Dendritic cell treated with granulocyte-macrophage colony-stimulating factor and Interleukin-4, amounts not matched to agents 40 ng/mL and 50 ng/mL, for 4 days (primary cell): ENCODE measurements around the gene SNAPC2.

Source experiments
- H3K27ac Mint-ChIP-seq: one replicate; pipeline ENCODE4 v1.8.0; 2022; ENCODE audit warnings: mild to moderate bottlenecking, mixed read lengths
- H3K27me3 Mint-ChIP-seq: one replicate; pipeline ENCODE4 v1.8.0; 2022; ENCODE audit warnings: mild to moderate bottlenecking, mixed read lengths
- H3K36me3 Mint-ChIP-seq: one replicate; pipeline ENCODE4 v1.8.0; 2022; ENCODE audit warnings: low read depth, mixed read lengths
- H3K4me1 Mint-ChIP-seq: one replicate; pipeline ENCODE4 v1.8.0; 2022; ENCODE audit warnings: low read depth, mixed read lengths
- H3K4me3 Mint-ChIP-seq: one replicate; pipeline ENCODE4 v1.8.0; 2022; ENCODE audit warnings: mild to moderate bottlenecking, moderate library complexity, mixed read lengths
- H3K9me3 Mint-ChIP-seq: one replicate; pipeline ENCODE4 v1.8.0; 2022; ENCODE audit warnings: mixed read lengths
- intact Hi-C: fragments of 100-400 bp; cut with micrococcal nuclease; formaldehyde crosslinking; loops from one replicate; pipeline ENCODE4 v1.15.0; 2022

Gene SNAPC2

DNA sequence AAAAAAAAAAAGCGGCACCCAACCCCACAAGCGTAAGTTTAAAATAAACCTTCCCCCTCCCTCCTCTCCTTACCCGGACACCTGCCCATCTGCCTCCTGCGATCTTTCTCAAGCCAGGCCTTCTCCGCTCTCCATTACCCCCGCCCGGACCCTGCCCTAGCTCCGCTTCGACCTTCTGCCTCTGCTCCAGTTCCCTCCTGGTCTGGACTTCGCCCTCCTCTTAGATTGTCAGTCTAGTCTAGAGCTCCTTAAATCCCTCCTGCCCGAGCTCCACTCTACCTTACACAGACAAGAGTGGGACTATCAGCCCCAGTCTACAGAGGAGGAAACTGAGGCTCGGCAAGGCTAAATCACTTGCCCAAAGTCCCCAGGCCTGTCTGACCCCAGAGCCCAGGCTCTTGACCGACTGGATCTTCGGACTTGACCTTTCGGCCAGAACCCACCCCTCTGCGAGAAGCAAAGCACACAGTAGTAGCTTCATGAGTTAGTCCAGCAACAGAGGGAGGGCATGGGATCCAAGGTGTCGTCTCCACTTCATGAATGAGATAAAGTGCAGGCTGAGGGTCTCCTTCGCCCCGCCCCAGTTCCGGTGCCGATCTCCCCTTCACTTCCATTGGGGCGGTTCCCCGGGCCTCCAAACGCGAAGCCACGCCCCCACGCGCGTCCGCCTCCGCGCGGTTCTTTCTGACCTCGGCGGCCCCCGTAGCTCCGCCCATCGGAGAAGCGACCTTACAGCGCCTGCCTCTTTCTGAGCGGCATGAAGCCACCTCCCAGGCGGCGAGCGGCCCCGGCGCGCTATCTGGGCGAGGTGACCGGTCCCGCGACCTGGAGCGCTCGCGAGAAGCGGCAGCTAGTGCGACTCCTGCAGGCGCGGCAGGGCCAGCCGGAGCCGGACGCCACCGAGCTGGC, at the start of gene SNAPC2:
TSS of gene SNAPC2 (plus strand) at position 729 of the 909 bp plus-strand sequence. CDS start at position 758, 29 bp downstream.
- Mint-ChIP-seq H3K27ac (peak within 1 kb of the TSS; percentile 94), H3K4me1 (peaks cover 82% of the 10 kb centered on the region), H3K9me3 (no peaks in the 10 kb centered on the region), H3K27me3 (peaks cover 66% of the 10 kb centered on the region), H3K4me3 (peak within 1 kb of the TSS; percentile 87), H3K36me3 (peaks cover 30% of the 10 kb centered on the region)
- intact Hi-C loops: loop anchor here (2.0 to 10.0 kb wide), 2 partner anchors 17 to 235 kb away; partner anchors contain the start of genes MAP2K7 and TRAPPC5

DNA sequence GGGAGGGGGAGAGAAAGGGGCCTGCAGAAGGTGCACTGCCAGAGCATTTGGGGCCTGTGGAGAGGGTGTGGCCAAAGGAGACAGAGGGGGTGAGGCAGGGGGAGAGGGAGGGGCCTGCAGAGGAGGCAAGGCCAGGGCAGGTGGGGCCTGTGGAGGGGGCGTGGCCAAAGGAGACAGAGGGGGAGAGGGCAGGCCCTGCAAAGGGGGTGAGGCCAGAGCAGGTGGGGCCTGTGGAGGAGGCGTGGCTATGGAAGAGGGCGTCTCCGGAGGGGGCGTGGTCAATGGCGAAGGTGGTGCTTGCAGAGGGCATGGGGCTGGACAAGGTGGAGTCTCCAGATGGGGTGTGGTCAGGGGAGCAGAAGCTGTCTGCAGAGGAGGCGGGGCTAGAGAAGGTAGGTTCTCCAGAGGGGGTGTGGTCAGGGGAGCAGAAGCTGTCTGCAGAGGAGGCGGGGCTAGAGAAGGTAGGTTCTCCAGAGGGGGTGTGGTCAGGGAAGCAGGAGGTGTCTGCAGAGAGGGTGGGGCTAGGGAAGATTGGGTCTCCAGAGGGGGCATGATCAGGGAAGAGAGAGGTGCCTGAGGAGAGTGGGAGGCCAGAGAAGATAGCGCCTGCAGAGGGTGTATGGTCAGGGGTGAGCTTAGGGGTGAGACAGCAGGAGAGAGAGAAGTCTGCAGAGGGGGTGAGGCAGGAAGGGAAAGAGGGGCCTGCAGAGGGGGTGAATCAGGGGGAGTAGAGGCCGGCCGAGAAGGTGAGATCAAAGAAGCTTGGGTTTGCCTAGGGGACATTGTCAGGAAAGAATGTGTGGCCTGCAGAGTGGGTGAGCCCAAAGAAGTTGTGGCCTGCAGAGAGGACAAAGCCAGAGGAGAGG, 49.3 kb upstream of the SNAPC2 start:
- intact Hi-C loops: no loop called here
- peak overlapping the region; percentile 61 for H3K4me3 Mint-ChIP-seq
- H3K36me3 Mint-ChIP-seq: no peaks in the 10 kb centered on the region
- peaks cover 48% of the 10 kb centered on the region for H3K4me1 Mint-ChIP-seq
- H3K9me3 Mint-ChIP-seq: no peaks in the 10 kb centered on the region
- H3K27me3 Mint-ChIP-seq: peaks cover 75% of the 10 kb centered on the region
- H3K27ac Mint-ChIP-seq: peak overlapping the region; percentile 78

DNA sequence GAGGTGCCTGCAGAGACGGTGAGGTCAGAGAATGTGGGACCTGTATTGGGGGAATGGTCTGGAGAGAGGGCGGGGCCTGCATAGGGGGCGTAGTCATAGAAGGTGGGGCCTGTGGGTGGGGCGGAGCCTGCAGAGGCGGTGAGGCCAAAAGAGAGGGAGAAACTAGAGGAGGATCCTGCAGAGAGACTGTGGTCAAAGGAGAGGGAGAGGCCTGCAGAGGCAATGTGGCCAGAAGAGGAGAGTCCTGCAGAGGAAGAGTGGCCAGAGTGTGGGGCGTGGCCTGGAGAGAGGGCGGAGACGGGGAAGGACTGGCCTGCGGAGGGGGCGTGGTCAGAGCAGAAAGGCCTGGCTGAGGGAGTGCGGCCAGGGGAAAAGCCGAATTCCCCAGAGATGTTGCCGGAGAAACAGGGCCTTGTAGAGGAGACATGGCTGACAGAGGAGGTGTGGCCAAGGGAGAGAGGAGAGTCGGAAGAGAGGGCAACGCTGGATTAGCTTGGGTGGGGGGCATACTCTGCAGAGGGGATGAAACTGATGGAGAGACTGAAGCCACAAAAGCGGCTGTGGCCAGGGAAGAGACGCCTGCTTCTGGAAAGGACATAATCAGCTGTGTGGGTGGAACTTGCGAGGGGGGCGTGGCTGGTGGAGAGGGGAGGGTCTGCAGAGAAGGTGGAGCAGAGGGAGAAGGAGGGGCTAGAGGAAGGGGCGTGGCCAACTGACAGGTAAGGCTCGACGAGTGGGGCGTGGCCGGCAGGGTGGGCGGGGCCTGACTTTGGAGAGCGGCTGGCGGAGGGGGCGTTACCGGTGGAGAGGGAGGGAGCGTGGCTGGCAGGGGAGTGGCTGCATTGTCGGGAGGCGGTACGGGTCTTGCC, 48.5 kb upstream of the SNAPC2 start:
- Mint-ChIP-seq H3K36me3 (no peaks in the 10 kb centered on the region), H3K4me3 (peak overlapping the region; percentile 61), H3K27ac (peak overlapping the region; percentile 78), H3K4me1 (peaks cover 48% of the 10 kb centered on the region), H3K27me3 (peaks cover 75% of the 10 kb centered on the region), H3K9me3 (no peaks in the 10 kb centered on the region)
- intact Hi-C loops: no loop called here

- Mint-ChIP-seq H3K9me3 (no peaks in the 10 kb centered on the region), H3K27me3 (peaks cover 74% of the 10 kb centered on the region), H3K4me1 (peaks cover 48% of the 10 kb centered on the region), H3K36me3 (no peaks in the 10 kb centered on the region), H3K4me3 (peak overlapping the region; percentile 61), H3K27ac (peak overlapping the region; percentile 78)
- intact Hi-C loops: no loop called here
Measured at GRCh38 chr19:7872306-7873204, 47.6 kb upstream of the SNAPC2 start.

GRCh38 chr19:7873304-7874075, 46.6 kb upstream of the SNAPC2 start:
- Mint-ChIP-seq H3K27ac (no peak overlapping the region), H3K36me3 (no peaks in the 10 kb centered on the region), H3K27me3 (peaks cover 65% of the 10 kb centered on the region), H3K4me3 (peak overlapping the region; percentile 9), H3K9me3 (no peaks in the 10 kb centered on the region), H3K4me1 (peaks cover 45% of the 10 kb centered on the region)
- intact Hi-C loops: no loop called here

- peak within 1 kb of the TSS; percentile 46 for H3K4me3 Mint-ChIP-seq
- no peaks in the 10 kb centered on the region for H3K36me3 Mint-ChIP-seq
- no peak within 1 kb of the TSS for H3K27ac Mint-ChIP-seq
- H3K4me1 Mint-ChIP-seq: peaks cover 39% of the 10 kb centered on the region
- H3K27me3 Mint-ChIP-seq: peaks cover 60% of the 10 kb centered on the region
- intact Hi-C loops: no loop called here
- no peaks in the 10 kb centered on the region for H3K9me3 Mint-ChIP-seq
Measured at GRCh38 chr19:7874076-7874896, 45.9 kb upstream of the SNAPC2 start, which contains the start of gene PRR36. TSS of gene PRR36 (minus strand) at chr19:7874390. CDS start at chr19:7873689, 701 bp downstream.

- H3K27me3 Mint-ChIP-seq: peaks cover 59% of the 10 kb centered on the region
- no peaks in the 10 kb centered on the region for H3K9me3 Mint-ChIP-seq
- H3K4me3 Mint-ChIP-seq: no peak overlapping the region
- H3K4me1 Mint-ChIP-seq: peaks cover 37% of the 10 kb centered on the region
- intact Hi-C loops: no loop called here
- H3K36me3 Mint-ChIP-seq: no peaks in the 10 kb centered on the region
- no peak overlapping the region for H3K27ac Mint-ChIP-seq
Measured at GRCh38 chr19:7874897-7875273, 45.3 kb upstream of the SNAPC2 start.

- H3K36me3 Mint-ChIP-seq: no peaks in the 10 kb centered on the region
- H3K27me3 Mint-ChIP-seq: peaks cover 54% of the 10 kb centered on the region
- peaks cover 15% of the 10 kb centered on the region for H3K4me1 Mint-ChIP-seq
- no peak overlapping the region for H3K4me3 Mint-ChIP-seq
- H3K9me3 Mint-ChIP-seq: no peaks in the 10 kb centered on the region
- H3K27ac Mint-ChIP-seq: no peak overlapping the region
- intact Hi-C loops: no loop called here
Measured at GRCh38 chr19:7877249-7877836, 42.8 kb upstream of the SNAPC2 start.

- Mint-ChIP-seq H3K27ac (no peak overlapping the region), H3K4me1 (peaks cover 12% of the 10 kb centered on the region), H3K36me3 (no peaks in the 10 kb centered on the region), H3K27me3 (peaks cover 42% of the 10 kb centered on the region), H3K4me3 (no peak overlapping the region), H3K9me3 (no peaks in the 10 kb centered on the region)
- intact Hi-C loops: no loop called here
Measured at GRCh38 chr19:7879111-7879807, 40.9 kb upstream of the SNAPC2 start.

GRCh38 chr19:7879836-7880235, 40.3 kb upstream of the SNAPC2 start:
- H3K27me3 Mint-ChIP-seq: peaks cover 40% of the 10 kb centered on the region
- intact Hi-C loops: no loop called here
- H3K36me3 Mint-ChIP-seq: no peaks in the 10 kb centered on the region
- H3K27ac Mint-ChIP-seq: no peak overlapping the region
- H3K9me3 Mint-ChIP-seq: no peaks in the 10 kb centered on the region
- peaks cover 8% of the 10 kb centered on the region for H3K4me1 Mint-ChIP-seq
- no peak overlapping the region for H3K4me3 Mint-ChIP-seq

DNA sequence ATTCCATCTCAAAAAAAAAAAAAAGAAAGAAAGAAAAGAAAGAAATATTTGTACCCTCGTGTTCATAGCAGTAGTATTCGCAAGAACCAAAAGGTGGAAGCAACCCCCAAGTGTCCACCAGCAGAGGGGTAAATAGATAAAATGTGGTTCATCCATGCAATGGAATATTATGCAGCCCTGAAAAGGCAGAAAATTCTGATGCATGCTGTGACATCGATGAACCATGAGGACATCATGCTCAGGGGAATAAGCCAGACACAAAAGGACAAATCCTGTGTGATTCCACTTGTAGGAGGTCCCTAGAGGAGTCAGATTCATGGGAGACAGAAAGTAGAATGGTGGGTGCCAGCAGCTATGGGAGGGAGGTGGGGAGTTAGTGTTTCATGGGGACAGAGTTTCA, 38.2 kb upstream of the SNAPC2 start:
- H3K27me3 Mint-ChIP-seq: peaks cover 36% of the 10 kb centered on the region
- H3K9me3 Mint-ChIP-seq: no peaks in the 10 kb centered on the region
- no peaks in the 10 kb centered on the region for H3K36me3 Mint-ChIP-seq
- peaks cover 8% of the 10 kb centered on the region for H3K4me1 Mint-ChIP-seq
- no peak overlapping the region for H3K4me3 Mint-ChIP-seq
- H3K27ac Mint-ChIP-seq: no peak overlapping the region
- intact Hi-C loops: no loop called here
